Natural killer cell (primary cell): Measurements from ENCODE around the gene CHTF8. TPM values are rescaled to one million over a fixed set of nuclear protein-coding genes. Genes with fewer than 3 reads are reported as not detected.

Experiments used
- ATAC-seq, 3 donors: fragments of 150-1000 bp in 2 of 3; fragments of 200-7000 bp in 1 of 3; cut with Tn5 transposase; 1 replicate in 1 of 3; 2 replicates in 2 of 3; pipeline ENCODE4 v1.10.0; 2021; ENCODE audit warnings: mild to moderate bottlenecking in 2 of 3, moderate library complexity in 2 of 3
- DNase-seq, 2 donors: peaks; one replicate each; pipeline versions ENCODE4 v3.0.0 to v3.0.0-alpha.2; 2013 to 2021; ENCODE audit warnings: mixed read lengths in 1 of 2
- H3K27ac ChIP-seq: one replicate; pipeline ENCODE4 v1.5.1; 2013; ENCODE audit warnings: mild to moderate bottlenecking, low read length
- H3K27me3 ChIP-seq: one replicate; pipeline ENCODE4 v1.6.1; 2013; ENCODE audit warnings: low read length; ENCODE audit not compliant: control insufficient read depth, insufficient read depth
- H3K36me3 ChIP-seq: one replicate; pipeline ENCODE4 v1.6.1; 2013; ENCODE audit warnings: low read length; ENCODE audit not compliant: control insufficient read depth, insufficient read depth
- H3K4me1 ChIP-seq: one replicate; pipeline ENCODE4 v1.6.1; 2013; ENCODE audit warnings: low read length; ENCODE audit not compliant: control insufficient read depth, insufficient read depth
- H3K4me3 ChIP-seq: one replicate; pipeline ENCODE4 v1.5.1; 2013; ENCODE audit warnings: low read length
- H3K9me3 ChIP-seq: one replicate; pipeline ENCODE4 v1.6.1; 2013; ENCODE audit warnings: low read length; ENCODE audit not compliant: control insufficient read depth, insufficient read depth
- H3K27ac Mint-ChIP-seq, 2 donors: one replicate each; pipeline ENCODE4 v1.8.0; 2022; ENCODE audit warnings: mild to moderate bottlenecking in 2 of 2, mixed read lengths in 2 of 2, moderate library complexity in 1 of 2
- H3K27me3 Mint-ChIP-seq, 2 donors: one replicate each; pipeline ENCODE4 v1.8.0; 2022; ENCODE audit warnings: low read depth in 2 of 2, mixed read lengths in 2 of 2
- H3K36me3 Mint-ChIP-seq: one replicate; pipeline ENCODE4 v1.8.0; 2022; ENCODE audit warnings: mixed read lengths
- H3K4me1 Mint-ChIP-seq, 2 donors: one replicate each; pipeline ENCODE4 v1.8.0; 2022; ENCODE audit warnings: mixed read lengths in 2 of 2
- H3K4me3 Mint-ChIP-seq: one replicate; pipeline ENCODE4 v1.8.0; 2022; ENCODE audit warnings: mild to moderate bottlenecking, moderate library complexity, mixed read lengths
- H3K9me3 Mint-ChIP-seq, 2 donors: one replicate each; pipeline ENCODE4 v1.8.0; 2022; ENCODE audit warnings: mixed read lengths in 2 of 2
- CTCF ChIP-seq: fragments of 200-600 bp; IDR thresholded peaks from one replicate; pipeline ENCODE4 v1.8.0; 2022; ENCODE audit warnings: antibody characterized with exemption
- WGBS: methylation state at CpG from one replicate; pipeline ENCODE4 v1.1.7; 2013; ENCODE audit warnings: missing lambda C conversion rate; ENCODE audit not compliant: insufficient coverage; 5-methylcytosine and 5-hydroxymethylcytosine counted together
- intact Hi-C: fragments of 100-400 bp; cut with micrococcal nuclease; formaldehyde crosslinking; loops from one replicate; pipeline ENCODE4 v1.14.2; 2022
- total RNA-seq, 4 donors: library from RNA; stranded (reverse); fragments of 120-200 nt in 1 of 4; gene quantifications; one replicate each; pipeline versions ENCODE4 v1.2.3 to v1.2.4, GENCODE V29; 2013 to 2022

The CHTF8 gene
- total RNA-seq, 3 donors from 2014 or later (not counting 1 experiment from before 2014, with no cell fraction given): 45.7 to 76.5 (median 74.2) TPM

GRCh38 chr16:69110406-69110805 lies 22.0 kb downstream of the CHTF8 start:
- H3K36me3 ChIP-seq: peaks cover 10% of the 10 kb centered on the region
- intact Hi-C loops: no loop called here
- WGBS: 97% methylated on average over 7 of the region's 7 CpGs
- Mint-ChIP-seq H3K4me3 (no peak overlapping the region), H3K36me3 (no peaks in the 10 kb centered on the region), H3K9me3 (no peaks in the 10 kb centered on the region), H3K4me1 (peaks cover 8 to 21% of the 10 kb centered on the region in 2 donors), H3K27ac (no peak overlapping the region), H3K27me3 (peaks cover 10 to 14% of the 10 kb centered on the region in 2 donors)
- H3K9me3 ChIP-seq: no peaks in the 10 kb centered on the region
- no peak overlapping the region for H3K27ac ChIP-seq
- ATAC-seq: no peak
- H3K27me3 ChIP-seq: peaks cover 18% of the 10 kb centered on the region
- no peak for DNase-seq
- H3K4me1 ChIP-seq: peaks cover 19% of the 10 kb centered on the region
- no peak overlapping the region for H3K4me3 ChIP-seq
- TF ChIP-seq CTCF: no peak

- peaks cover 10 to 20% of the 10 kb centered on the region in 2 donors for H3K4me1 Mint-ChIP-seq
- WGBS: 97% methylated on average over 45 of the region's 48 CpGs
- H3K27me3 Mint-ChIP-seq: peaks cover 13 to 19% of the 10 kb centered on the region in 2 donors
- intact Hi-C loops: no loop called here
- H3K4me3 Mint-ChIP-seq: no peak overlapping the region
- Histone ChIP-seq H3K36me3 (peaks cover 3% of the 10 kb centered on the region), H3K9me3 (no peaks in the 10 kb centered on the region), H3K27me3 (peaks cover 23% of the 10 kb centered on the region), H3K4me3 (no peak overlapping the region), H3K27ac (no peak overlapping the region), H3K4me1 (peaks cover 24% of the 10 kb centered on the region)
- no peaks in the 10 kb centered on the region for H3K36me3 Mint-ChIP-seq
- DNase-seq (no peak), ATAC-seq (no peak)
- no peaks in the 10 kb centered on the region for H3K9me3 Mint-ChIP-seq
- H3K27ac Mint-ChIP-seq: no peak overlapping the region
- TF ChIP-seq CTCF: no peak
Measured at GRCh38 chr16:69109486-69110270, 22.7 kb downstream of the CHTF8 start.

GRCh38 chr16:69108905-69109252 lies 23.5 kb downstream of the CHTF8 start:
- H3K4me1 ChIP-seq: peaks cover 24% of the 10 kb centered on the region
- ATAC-seq (no peak), DNase-seq (no peak)
- Mint-ChIP-seq H3K4me1 (peaks cover 10 to 18% of the 10 kb centered on the region in 2 donors), H3K9me3 (no peaks in the 10 kb centered on the region), H3K27me3 (peaks cover 13 to 25% of the 10 kb centered on the region in 2 donors), H3K36me3 (no peaks in the 10 kb centered on the region), H3K27ac (no peak overlapping the region), H3K4me3 (no peak overlapping the region)
- H3K4me3 ChIP-seq: no peak overlapping the region
- 88% methylated on average over 4 of the region's 4 CpGs for WGBS
- peaks cover 2% of the 10 kb centered on the region for H3K36me3 ChIP-seq
- TF ChIP-seq CTCF: no peak
- no peaks in the 10 kb centered on the region for H3K9me3 ChIP-seq
- peaks cover 27% of the 10 kb centered on the region for H3K27me3 ChIP-seq
- H3K27ac ChIP-seq: no peak overlapping the region
- intact Hi-C loops: no loop called here
